ENCODE data around the gene PPA1. TPM values are rescaled to one million over a fixed set of nuclear protein-coding genes. Genes with fewer than 3 reads are reported as not detected.

PPA1 gene
- total RNA-seq, 2 experiments from 2014 or later: 69.0 to 69.3 TPM

DNA sequence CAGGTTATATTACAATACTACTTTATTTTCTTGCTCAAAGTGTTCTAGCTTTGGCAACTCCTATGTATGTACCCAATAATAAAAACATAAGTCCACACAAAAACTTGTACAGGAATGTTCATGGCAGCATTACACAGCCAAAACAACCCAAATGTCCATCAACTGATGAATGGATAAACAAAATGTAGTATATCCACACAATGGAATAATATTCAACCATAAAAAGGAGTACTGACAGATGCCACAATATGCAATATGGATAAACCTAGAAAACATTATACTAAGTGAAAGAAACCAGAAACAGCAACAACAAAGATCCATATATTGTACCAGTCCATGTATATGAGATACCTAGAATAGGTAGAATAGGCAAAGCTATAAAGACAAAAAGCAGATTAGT, 21.0 kb downstream of the PPA1 start:
- Mint-ChIP-seq H3K27me3 (no peaks in the 10 kb centered on the region), H3K36me3 (ENCODE audit: low read depth) (peaks cover 65% of the 10 kb centered on the region), H3K4me3 (no peak overlapping the region), H3K27ac (no peak overlapping the region), H3K9me3 (no peaks in the 10 kb centered on the region), H3K4me1 (ENCODE audit: low read depth) (no peaks in the 10 kb centered on the region)
- ChIA-PET POLR2A (no interaction called here), CTCF (no interaction called here)
- intact Hi-C loops (cut with DNase I, micrococcal nuclease): no loop called here
- Histone ChIP-seq H3K27ac (ENCODE audit: low read depth in 1 of 2, low read length in 2 of 2) (no peak overlapping the region), H3K27me3 (ENCODE audit: control insufficient read depth in 1 of 2, insufficient read depth in 2 of 2, low read length in 2 of 2) (no peaks in the 10 kb centered on the region), H3K9me3 (ENCODE audit: control insufficient read depth in 1 of 2, insufficient read depth in 1 of 2, low read length in 2 of 2) (no peaks in the 10 kb centered on the region), H3K4me1 (ENCODE audit: insufficient read depth, low read length) (no peaks in the 10 kb centered on the region), H3K4me3 (ENCODE audit: low read length) (no peak overlapping the region), H3K36me3 (ENCODE audit: insufficient read depth, low read length) (peaks cover 44% of the 10 kb centered on the region)
- ATAC-seq (ENCODE audit: poor library complexity): no peak
- TF ChIP-seq CTCF (IDR thresholded peaks at IDR 0.05): no peak
- DNase-seq: no peak

DNA sequence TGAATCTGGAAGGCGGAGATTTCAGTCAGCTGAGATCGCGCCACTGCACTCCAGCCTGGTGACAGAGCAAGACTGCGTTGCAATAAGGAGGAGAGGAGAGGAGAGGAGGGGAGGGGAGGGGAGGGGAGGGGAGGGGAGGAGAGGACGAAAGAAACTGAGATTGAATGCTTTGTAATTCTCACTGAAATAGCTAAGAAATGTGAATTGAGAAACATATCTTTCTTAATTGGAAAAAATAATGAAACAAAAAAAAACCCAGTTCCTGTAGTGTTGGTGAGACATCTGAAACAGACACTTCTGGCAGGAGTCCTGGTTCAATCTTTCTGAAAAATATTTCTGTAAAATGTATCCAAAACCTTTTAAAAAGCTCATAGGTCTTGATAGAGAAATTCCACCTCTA, 26.5 kb downstream of the PPA1 start:
- intact Hi-C loops (cut with DNase I, micrococcal nuclease): no loop called here
- Mint-ChIP-seq H3K4me1 (ENCODE audit: low read depth) (no peaks in the 10 kb centered on the region), H3K9me3 (no peaks in the 10 kb centered on the region), H3K36me3 (ENCODE audit: low read depth) (peaks cover 65% of the 10 kb centered on the region), H3K27ac (no peak overlapping the region), H3K4me3 (no peak overlapping the region), H3K27me3 (no peaks in the 10 kb centered on the region)
- Histone ChIP-seq H3K4me3 (ENCODE audit: low read length) (no peak overlapping the region), H3K36me3 (ENCODE audit: insufficient read depth, low read length) (peaks cover 39% of the 10 kb centered on the region), H3K27ac (ENCODE audit: low read depth in 1 of 2, low read length in 2 of 2) (no peak overlapping the region), H3K4me1 (ENCODE audit: insufficient read depth, low read length) (no peaks in the 10 kb centered on the region), H3K27me3 (ENCODE audit: control insufficient read depth in 1 of 2, insufficient read depth in 2 of 2, low read length in 2 of 2) (no peaks in the 10 kb centered on the region), H3K9me3 (ENCODE audit: control insufficient read depth in 1 of 2, insufficient read depth in 1 of 2, low read length in 2 of 2) (no peaks in the 10 kb centered on the region)
- no peak for TF ChIP-seq CTCF (IDR thresholded peaks at IDR 0.05)
- DNase-seq (no peak), ATAC-seq (ENCODE audit: poor library complexity) (no peak)
- ChIA-PET CTCF (no interaction called here), POLR2A (no interaction called here)

- H3K4me1 Mint-ChIP-seq (ENCODE audit: low read depth): peaks cover 9% of the 10 kb centered on the region
- H3K4me3 Mint-ChIP-seq: no peak overlapping the region
- Histone ChIP-seq H3K27me3 (ENCODE audit: control insufficient read depth in 1 of 2, insufficient read depth in 2 of 2, low read length in 2 of 2) (no peaks in the 10 kb centered on the region), H3K27ac (ENCODE audit: low read depth in 1 of 2, low read length in 2 of 2) (no peak overlapping the region), H3K36me3 (ENCODE audit: insufficient read depth, low read length) (peaks cover 19% of the 10 kb centered on the region), H3K4me1 (ENCODE audit: insufficient read depth, low read length) (peaks cover 7% of the 10 kb centered on the region), H3K4me3 (ENCODE audit: low read length) (no peak overlapping the region), H3K9me3 (ENCODE audit: control insufficient read depth in 1 of 2, insufficient read depth in 1 of 2, low read length in 2 of 2) (no peaks in the 10 kb centered on the region)
- H3K27ac Mint-ChIP-seq: no peak overlapping the region
- H3K27me3 Mint-ChIP-seq: no peaks in the 10 kb centered on the region
- intact Hi-C loops (cut with DNase I, micrococcal nuclease): no loop called here
- TF ChIP-seq CTCF (IDR thresholded peaks at IDR 0.05): no peak
- DNase-seq: no peak
- ChIA-PET CTCF (no interaction called here), POLR2A (no interaction called here)
- H3K36me3 Mint-ChIP-seq (ENCODE audit: low read depth): peaks cover 73% of the 10 kb centered on the region
- H3K9me3 Mint-ChIP-seq: no peaks in the 10 kb centered on the region
- ATAC-seq (ENCODE audit: poor library complexity): no peak
These were observed 32.1 kb downstream of the PPA1 start for GRCh38 chr10:70201105-70201504.
